ENCODE data around the gene NRIP1.

DNA sequence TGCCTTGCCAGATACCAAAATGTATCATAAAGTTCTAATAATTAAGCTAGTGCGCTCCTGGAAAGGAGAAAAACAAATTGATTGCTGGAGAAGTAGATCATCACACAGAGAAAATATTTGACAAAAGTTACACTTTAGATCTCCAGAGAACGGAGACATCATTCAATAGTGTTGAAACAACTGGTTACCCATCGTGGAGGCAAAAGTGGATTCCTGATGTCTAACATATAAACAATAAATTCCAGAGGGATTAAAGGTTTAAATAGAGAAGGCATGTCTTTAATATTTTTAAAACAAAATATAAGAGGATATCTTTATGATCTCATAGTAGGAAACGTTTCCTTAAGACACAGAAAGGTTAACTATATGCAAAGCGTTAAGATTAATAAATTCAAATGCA lies 41.0 kb downstream of the NRIP1 start:
- TF ChIP-seq, protein P1, sequence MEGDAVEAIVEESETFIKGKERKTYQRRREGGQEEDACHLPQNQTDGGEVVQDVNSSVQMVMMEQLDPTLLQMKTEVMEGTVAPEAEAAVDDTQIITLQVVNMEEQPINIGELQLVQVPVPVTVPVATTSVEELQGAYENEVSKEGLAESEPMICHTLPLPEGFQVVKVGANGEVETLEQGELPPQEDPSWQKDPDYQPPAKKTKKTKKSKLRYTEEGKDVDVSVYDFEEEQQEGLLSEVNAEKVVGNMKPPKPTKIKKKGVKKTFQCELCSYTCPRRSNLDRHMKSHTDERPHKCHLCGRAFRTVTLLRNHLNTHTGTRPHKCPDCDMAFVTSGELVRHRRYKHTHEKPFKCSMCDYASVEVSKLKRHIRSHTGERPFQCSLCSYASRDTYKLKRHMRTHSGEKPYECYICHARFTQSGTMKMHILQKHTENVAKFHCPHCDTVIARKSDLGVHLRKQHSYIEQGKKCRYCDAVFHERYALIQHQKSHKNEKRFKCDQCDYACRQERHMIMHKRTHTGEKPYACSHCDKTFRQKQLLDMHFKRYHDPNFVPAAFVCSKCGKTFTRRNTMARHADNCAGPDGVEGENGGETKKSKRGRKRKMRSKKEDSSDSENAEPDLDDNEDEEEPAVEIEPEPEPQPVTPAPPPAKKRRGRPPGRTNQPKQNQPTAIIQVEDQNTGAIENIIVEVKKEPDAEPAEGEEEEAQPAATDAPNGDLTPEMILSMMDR (IDR thresholded peaks at IDR 0.05): no peak
- no peak for TF ChIP-seq EP300 (IDR thresholded peaks at IDR 0.05)

Data from gastroesophageal sphincter (tissue), 3 donors.